GM12864 (cell line): ENCODE results near the gene FILIP1L.
"Not testable (repeated sequence)": the region's sequence is repeated elsewhere in the genome, so short reads cannot be mapped to it uniquely, and the experiment has no call there.

Experiments
- DNase-seq: peaks from one replicate; pipeline ENCODE4 v3.0.0-alpha.2; 2011; ENCODE audit warnings: low read depth
- H3K4me3 ChIP-seq: 2 replicates; pipeline ENCODE4 v1.5.1; 2011; ENCODE audit warnings: mild to moderate bottlenecking, low read depth, low read length, control low read depth
- TF ChIP-seq, protein P1 (sequence below): IDR thresholded peaks from 2 replicates; pipeline ENCODE4 v1.5.1; 2011; ENCODE audit warnings: low read depth, mild to moderate bottlenecking, moderate library complexity, low read length, control low read depth, inconsistent platforms; ENCODE audit errors: missing control alignments

Gene FILIP1L

DNA sequence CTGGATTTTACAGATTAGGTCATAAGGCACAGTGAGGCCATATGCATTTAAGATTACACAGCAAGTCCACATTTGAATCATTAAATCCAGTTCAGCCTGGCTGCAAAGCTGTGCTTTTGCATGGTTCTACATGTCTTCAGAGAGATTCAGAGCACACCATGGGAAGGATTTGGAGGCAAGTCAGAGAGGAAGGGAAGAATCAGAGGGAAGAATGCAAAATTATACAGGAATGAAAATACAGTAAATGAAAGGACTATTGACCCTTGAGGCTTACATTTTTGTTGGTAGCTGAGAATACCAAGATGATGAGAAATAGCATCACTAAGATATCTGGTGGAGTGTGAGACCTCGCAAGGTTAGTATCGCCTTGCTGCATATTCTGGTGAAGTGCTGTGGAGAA lies 13.9 kb downstream of the FILIP1L start:
- no peak for DNase-seq
- TF ChIP-seq, protein P1, sequence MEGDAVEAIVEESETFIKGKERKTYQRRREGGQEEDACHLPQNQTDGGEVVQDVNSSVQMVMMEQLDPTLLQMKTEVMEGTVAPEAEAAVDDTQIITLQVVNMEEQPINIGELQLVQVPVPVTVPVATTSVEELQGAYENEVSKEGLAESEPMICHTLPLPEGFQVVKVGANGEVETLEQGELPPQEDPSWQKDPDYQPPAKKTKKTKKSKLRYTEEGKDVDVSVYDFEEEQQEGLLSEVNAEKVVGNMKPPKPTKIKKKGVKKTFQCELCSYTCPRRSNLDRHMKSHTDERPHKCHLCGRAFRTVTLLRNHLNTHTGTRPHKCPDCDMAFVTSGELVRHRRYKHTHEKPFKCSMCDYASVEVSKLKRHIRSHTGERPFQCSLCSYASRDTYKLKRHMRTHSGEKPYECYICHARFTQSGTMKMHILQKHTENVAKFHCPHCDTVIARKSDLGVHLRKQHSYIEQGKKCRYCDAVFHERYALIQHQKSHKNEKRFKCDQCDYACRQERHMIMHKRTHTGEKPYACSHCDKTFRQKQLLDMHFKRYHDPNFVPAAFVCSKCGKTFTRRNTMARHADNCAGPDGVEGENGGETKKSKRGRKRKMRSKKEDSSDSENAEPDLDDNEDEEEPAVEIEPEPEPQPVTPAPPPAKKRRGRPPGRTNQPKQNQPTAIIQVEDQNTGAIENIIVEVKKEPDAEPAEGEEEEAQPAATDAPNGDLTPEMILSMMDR = no peak
- H3K4me3 ChIP-seq = no peak overlapping the region

DNA sequence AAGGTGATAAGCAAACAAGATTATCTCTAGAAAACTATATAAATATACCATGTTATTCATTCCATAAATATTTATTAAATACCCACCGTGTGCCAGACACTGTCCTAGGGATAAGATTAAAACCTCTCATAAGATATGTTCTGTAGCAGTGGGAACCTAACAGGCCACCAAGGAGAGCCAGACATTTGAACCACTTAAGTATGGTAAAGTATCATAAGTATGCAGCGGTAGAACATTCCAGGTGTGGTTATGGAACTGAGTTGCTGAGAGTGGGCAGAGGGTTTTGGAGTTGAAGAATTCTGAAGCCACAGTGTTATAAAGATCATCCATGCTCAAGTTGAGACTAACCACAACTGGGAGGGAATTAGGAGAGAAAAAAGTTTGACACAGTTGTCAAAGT lies 14.7 kb downstream of the FILIP1L start:
- DNase-seq = no peak
- no peak overlapping the region for H3K4me3 ChIP-seq
- TF ChIP-seq, protein P1 = no peak

DNA sequence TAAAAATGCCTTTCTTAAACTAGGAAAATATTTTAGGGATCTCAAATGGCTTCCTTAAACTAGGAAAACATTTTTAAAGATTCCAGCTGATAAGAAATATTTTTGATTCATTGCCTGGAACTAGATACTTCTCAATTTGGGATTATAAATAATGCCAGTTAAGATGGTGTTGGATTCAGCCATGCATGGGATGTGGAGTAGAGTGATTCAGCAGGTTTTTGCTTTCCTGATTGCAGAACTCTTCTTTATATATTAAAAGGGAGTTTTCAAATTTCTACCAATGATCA lies 15.6 kb downstream of the FILIP1L start:
- TF ChIP-seq, protein P1 = no peak
- H3K4me3 ChIP-seq = no peak overlapping the region
- no peak for DNase-seq

DNA sequence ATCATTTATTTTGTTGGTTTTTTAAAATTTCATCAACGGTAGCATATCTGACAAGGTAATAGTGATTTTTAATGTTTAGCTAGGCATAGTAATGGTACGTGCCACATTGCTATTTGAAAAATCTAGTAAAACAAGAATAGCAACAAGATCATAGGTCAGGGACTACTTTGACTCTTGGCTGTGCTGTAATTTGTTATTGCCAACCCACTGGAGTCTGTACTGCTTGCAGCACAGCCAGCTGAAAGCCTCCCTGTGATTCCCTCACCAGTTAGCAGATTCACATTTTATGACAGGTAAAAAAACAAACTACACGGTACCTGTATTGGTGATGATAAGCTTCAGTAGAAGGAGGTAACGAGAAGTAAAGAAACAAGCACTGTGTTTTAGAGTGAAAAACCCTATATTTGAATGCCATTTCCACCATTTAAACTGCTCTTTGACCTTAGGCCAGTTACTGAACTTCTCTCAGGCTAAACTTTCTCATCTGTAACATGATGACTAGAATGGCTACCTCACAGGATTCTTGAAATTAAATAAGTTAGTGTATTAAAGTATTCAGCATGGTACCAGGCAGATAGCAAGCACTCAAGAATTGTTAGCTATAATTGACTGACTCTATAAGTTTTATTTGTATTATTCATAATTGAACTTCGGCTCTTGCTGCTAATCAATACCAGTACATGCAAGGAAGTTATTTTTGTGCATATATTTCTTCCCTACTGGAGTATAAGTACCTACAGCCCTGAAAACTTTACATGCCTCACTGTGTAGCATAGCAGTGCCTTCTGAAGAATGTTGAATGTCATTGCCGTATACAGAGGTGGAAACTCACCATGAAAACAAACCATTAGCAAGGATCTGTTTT lies 16.1 kb downstream of the FILIP1L start:
- DNase-seq = no peak
- H3K4me3 ChIP-seq = no peak overlapping the region
- TF ChIP-seq, protein P1 = no peak

DNA sequence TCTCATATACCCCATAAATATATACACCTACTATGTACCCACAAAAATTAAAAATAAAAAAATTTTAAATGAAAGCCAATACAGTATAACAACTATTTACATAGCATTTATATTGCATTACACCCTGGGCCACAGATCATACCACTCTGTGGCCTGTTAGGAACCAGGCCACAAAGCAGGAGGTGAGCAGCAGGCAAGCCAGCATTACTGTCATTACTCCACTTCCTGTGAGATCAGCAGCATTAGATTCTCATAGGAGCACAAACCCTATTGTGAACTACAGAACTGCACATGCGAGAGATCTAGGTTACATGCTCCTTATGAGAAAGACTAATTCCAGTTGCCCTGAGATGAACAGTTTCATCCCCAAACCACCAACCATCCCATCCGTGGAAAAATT lies 17.4 kb downstream of the FILIP1L start:
- TF ChIP-seq, protein P1 = no peak
- DNase-seq = no peak

DNA sequence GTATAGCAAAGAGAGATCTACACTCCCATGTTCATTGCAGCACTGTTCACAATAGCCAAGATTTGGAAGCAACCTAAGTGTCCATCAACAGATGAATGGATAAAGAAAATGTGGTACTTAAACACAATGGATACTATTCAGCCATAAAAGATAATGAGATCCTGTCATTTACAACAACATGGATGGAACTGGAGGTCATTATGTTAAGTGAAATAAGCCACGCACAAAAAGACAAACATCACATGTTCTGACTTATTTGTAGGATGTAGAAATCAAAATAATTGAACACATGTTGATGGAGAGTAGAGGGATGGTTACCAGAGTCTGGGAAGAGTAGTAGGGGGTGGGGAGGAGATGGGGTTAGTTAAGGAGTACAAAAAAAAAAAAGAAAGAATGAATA lies 18.0 kb downstream of the FILIP1L start:
- not testable (repeated sequence) for H3K4me3 ChIP-seq, DNase-seq

More for the DNA sequence above, 17.4 kb downstream of the FILIP1L start:
- H3K4me3 ChIP-seq = no peak overlapping the region

DNA sequence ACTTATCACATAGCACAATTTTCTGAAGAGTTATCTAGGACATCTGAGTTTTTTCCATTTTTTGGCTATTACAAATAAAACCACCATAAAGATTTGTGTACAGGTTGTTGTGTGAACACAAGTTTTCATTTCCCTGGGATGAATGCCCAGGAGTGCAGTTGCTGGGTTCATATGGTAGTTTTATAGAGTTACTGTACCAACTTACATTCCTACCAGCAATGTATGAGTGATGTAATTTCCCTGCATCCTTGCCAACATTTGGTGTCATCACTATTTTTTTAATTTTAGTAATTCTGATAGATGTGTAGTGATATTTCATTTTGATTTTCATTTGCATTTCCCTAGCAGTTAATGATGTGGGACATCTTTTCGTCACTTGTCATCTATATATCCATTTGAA lies 20.5 kb downstream of the FILIP1L start:
- TF ChIP-seq, protein P1 = no peak
- no peak for DNase-seq
- no peak overlapping the region for H3K4me3 ChIP-seq
